Colonic mucosa (tissue), 4 donors: ENCODE results near the gene TECTB. TPM values are rescaled to one million over a fixed set of nuclear protein-coding genes. Genes with fewer than 3 reads are reported as not detected.

Experiments
- DNase-seq: peaks from one replicate; pipeline ENCODE4 v3.0.0-alpha.2; 2020
- H3K27ac ChIP-seq: fragments of 200-600 bp; one replicate; pipeline ENCODE4 v1.8.0; 2021
- H3K27me3 ChIP-seq: fragments of 200-600 bp; one replicate; pipeline ENCODE4 v1.8.0; 2021
- H3K36me3 ChIP-seq: fragments of 200-600 bp; one replicate; pipeline ENCODE4 v1.8.0; 2021
- H3K4me1 ChIP-seq: fragments of 200-600 bp; one replicate; pipeline ENCODE4 v1.8.0; 2021; ENCODE audit warnings: mild to moderate bottlenecking
- H3K4me3 ChIP-seq: fragments of 200-600 bp; one replicate; pipeline ENCODE4 v1.8.0; 2021
- H3K9ac ChIP-seq, 2 donors: one replicate each; pipeline ENCODE4 v1.7.0; 2013; ENCODE audit warnings: control low read depth in 2 of 2, low read depth in 2 of 2, low read length in 2 of 2
- H3K9me3 ChIP-seq: fragments of 200-600 bp; one replicate; pipeline ENCODE4 v1.8.0; 2021
- intact Hi-C: fragments of 100-400 bp; cut with DNase I; formaldehyde crosslinking; loops from one replicate; pipeline ENCODE4 v1.14.1; 2022
- total RNA-seq, 2 donors: library from RNA; stranded (reverse); fragmentation: NEBNext Ultra II Directional in 1 of 2; extraction: Animal tissue kit (Norgen Biotek cat#: 25700) in 1 of 2; gene quantifications; one replicate each; pipeline ENCODE4 v1.2.1, GENCODE V29; 2021
- TF ChIP-seq, protein P1 (sequence below): fragments of 200-600 bp; IDR thresholded peaks from one replicate; pipeline ENCODE4 v1.8.0; 2022; ENCODE audit warnings: antibody characterized with exemption, mild to moderate bottlenecking
- donor health status: healthy.
- donor health status: DM: no; HTN: no; CAD: no.
- donor health status: DM: no; HTN: no; CAD: no.

TECTB gene
- total RNA-seq, 2 donors from 2014 or later = not detected

DNA sequence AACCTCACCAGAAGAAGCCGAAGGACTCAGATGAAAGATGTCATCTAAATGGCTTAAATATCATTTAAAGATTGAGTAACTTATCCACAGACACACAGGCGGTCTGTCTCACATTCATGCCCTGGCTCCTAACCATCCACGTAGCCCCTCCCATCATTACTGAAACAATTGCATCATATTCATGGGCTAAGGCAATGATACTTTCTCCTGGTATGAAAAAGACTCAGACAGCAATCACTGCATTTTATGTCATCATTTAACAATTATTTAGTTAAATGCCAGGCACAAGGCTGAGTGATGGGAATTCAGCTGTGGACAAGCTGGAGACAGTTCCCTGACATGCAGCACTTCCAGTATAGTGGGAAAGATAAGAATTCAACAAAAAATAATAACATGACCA lies 11.2 kb upstream of the TECTB start:
- Histone ChIP-seq H3K27me3 (no peaks in the 10 kb centered on the region), H3K4me3 (no peak overlapping the region), H3K9ac (no peak overlapping the region), H3K9me3 (no peaks in the 10 kb centered on the region), H3K27ac (no peak overlapping the region), H3K36me3 (no peaks in the 10 kb centered on the region), H3K4me1 (no peaks in the 10 kb centered on the region)
- DNase-seq = no peak
- TF ChIP-seq, protein P1, sequence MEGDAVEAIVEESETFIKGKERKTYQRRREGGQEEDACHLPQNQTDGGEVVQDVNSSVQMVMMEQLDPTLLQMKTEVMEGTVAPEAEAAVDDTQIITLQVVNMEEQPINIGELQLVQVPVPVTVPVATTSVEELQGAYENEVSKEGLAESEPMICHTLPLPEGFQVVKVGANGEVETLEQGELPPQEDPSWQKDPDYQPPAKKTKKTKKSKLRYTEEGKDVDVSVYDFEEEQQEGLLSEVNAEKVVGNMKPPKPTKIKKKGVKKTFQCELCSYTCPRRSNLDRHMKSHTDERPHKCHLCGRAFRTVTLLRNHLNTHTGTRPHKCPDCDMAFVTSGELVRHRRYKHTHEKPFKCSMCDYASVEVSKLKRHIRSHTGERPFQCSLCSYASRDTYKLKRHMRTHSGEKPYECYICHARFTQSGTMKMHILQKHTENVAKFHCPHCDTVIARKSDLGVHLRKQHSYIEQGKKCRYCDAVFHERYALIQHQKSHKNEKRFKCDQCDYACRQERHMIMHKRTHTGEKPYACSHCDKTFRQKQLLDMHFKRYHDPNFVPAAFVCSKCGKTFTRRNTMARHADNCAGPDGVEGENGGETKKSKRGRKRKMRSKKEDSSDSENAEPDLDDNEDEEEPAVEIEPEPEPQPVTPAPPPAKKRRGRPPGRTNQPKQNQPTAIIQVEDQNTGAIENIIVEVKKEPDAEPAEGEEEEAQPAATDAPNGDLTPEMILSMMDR = no peak
- intact Hi-C loops = no loop called here

DNA sequence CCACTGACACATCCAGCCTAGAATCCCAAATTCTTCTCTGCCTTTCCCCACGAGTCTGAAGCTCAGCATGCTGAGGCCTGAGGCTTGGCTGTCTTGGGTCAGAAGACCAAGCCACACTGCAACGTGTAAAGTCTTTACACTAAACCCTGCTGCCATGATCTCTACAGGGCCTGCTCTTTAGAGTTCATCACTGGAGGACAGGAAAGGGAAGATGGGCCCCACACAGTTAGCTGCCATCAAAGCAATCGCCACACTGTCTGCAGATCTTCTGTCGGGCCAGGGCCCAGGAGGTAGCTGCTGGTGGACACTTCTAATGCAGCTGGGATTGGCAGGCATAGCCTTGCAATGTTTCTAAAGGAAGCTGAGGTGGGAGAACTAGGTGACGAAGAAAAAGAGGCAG lies 8.4 kb upstream of the TECTB start:
- no peaks in the 10 kb centered on the region for H3K36me3 ChIP-seq
- TF ChIP-seq, protein P1 = no peak
- intact Hi-C loops = no loop called here
- H3K9me3 ChIP-seq = no peaks in the 10 kb centered on the region
- no peaks in the 10 kb centered on the region for H3K27me3 ChIP-seq
- no peak for DNase-seq
- H3K27ac ChIP-seq = no peak overlapping the region
- no peak overlapping the region for H3K4me3 ChIP-seq
- H3K9ac ChIP-seq = no peak overlapping the region
- H3K4me1 ChIP-seq = no peaks in the 10 kb centered on the region

DNA sequence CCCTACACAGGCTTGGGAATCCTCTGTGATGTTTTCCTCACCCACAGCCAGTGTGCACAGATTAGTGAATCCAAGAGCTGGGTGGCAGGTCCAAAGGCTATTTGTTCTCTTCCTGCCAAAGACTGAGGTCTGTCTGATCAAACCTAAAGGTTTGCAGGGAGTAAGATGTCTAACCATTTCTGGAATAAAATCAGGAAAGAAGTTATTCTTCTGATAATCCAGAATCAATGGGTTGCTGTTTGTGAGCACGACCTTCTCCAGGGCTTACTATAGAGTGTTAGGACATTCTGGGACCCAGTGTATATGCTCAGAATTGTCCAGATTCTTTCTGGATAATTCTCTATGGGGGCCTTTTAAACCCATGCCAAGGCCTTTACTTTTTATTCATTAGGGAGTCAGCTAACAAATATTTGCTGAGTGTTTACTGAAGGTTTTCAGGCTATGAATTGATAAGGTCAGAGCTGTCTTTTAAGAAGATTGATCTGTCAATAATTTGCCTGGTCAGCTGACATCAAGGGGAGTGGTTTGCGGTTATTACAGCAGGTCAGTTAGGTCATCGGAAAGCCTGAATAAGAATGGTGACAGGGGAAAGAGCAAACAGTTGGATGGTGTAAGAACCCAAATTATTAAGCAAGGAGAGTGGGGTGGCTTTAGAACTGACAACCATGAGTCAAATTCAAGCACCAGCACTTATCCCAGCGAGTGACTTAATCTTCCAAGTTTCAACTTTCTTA lies 7.5 kb upstream of the TECTB start:
- no peak overlapping the region for H3K4me3 ChIP-seq
- TF ChIP-seq, protein P1 = no peak
- no peak overlapping the region for H3K27ac ChIP-seq
- no peaks in the 10 kb centered on the region for H3K27me3 ChIP-seq
- no peak for DNase-seq
- intact Hi-C loops = no loop called here
- H3K9ac ChIP-seq = no peak overlapping the region
- no peaks in the 10 kb centered on the region for H3K36me3 ChIP-seq
- no peaks in the 10 kb centered on the region for H3K9me3 ChIP-seq
- no peaks in the 10 kb centered on the region for H3K4me1 ChIP-seq

DNA sequence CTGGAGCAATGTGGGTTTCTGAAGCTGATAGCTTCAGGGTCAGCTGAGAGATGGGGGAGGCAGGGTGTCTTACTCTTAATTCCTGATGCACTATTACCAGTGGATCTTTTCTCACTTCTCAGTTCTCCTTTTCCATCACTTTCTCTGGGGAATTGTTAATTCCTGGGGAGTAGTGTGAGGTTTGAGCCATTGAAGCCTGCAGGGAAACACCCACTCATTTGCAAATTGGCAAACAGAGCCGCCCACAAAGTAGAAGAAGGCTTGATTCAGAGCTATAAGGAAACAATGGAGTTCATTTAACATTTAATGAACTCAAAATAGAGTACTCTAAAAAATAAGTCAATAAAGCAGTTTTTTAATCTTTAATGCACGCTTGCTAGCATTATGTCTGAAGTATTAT lies 4.3 kb upstream of the TECTB start:
- H3K27me3 ChIP-seq = no peaks in the 10 kb centered on the region
- TF ChIP-seq, protein P1 = no peak
- DNase-seq = no peak
- intact Hi-C loops = no loop called here
- H3K27ac ChIP-seq = no peak overlapping the region
- no peaks in the 10 kb centered on the region for H3K9me3 ChIP-seq
- H3K36me3 ChIP-seq = no peaks in the 10 kb centered on the region
- no peak overlapping the region for H3K4me3 ChIP-seq
- no peak overlapping the region for H3K9ac ChIP-seq
- no peaks in the 10 kb centered on the region for H3K4me1 ChIP-seq

DNA sequence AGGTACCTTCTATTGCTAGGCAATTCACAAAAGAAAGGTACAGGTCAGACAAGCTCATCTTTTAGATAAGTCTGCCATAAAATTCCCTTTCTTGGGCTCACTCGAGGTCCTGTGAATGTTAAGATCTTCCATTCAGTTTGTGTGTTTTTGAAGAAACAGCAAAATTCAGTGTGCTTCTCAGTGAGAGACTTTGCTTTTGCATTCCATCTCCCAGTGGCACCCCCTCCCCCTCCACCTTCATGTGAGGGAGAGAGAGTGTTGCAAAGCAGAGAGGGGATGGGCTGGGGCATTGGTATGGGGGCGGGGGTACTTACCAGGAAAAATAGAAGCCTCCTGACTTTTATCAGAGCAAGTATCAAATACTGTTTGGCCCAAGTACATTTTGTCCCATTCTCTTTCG lies 3.8 kb upstream of the TECTB start:
- Histone ChIP-seq H3K4me3 (no peak overlapping the region), H3K27me3 (no peaks in the 10 kb centered on the region), H3K9ac (no peak overlapping the region), H3K36me3 (no peaks in the 10 kb centered on the region), H3K4me1 (no peaks in the 10 kb centered on the region), H3K27ac (no peak overlapping the region), H3K9me3 (no peaks in the 10 kb centered on the region)
- intact Hi-C loops = no loop called here
- DNase-seq = no peak
- TF ChIP-seq, protein P1 = no peak
